Hematopoietic multipotent progenitor cell treated with erythropoietin and hydrocortisone succinate and interleukin-3 and kit ligand, for 17 days (in vitro differentiated cells): ENCODE measurements around the gene ST6GALNAC4.
"Not testable (repeated sequence)": the region's sequence is repeated elsewhere in the genome, so short reads cannot be mapped to it uniquely, and the experiment has no call there.

Experiments
- DNase-seq: peaks from one replicate; pipeline ENCODE4 v3.0.0-alpha.2; 2015; ENCODE audit warnings: low spot score

Gene ST6GALNAC4

DNA sequence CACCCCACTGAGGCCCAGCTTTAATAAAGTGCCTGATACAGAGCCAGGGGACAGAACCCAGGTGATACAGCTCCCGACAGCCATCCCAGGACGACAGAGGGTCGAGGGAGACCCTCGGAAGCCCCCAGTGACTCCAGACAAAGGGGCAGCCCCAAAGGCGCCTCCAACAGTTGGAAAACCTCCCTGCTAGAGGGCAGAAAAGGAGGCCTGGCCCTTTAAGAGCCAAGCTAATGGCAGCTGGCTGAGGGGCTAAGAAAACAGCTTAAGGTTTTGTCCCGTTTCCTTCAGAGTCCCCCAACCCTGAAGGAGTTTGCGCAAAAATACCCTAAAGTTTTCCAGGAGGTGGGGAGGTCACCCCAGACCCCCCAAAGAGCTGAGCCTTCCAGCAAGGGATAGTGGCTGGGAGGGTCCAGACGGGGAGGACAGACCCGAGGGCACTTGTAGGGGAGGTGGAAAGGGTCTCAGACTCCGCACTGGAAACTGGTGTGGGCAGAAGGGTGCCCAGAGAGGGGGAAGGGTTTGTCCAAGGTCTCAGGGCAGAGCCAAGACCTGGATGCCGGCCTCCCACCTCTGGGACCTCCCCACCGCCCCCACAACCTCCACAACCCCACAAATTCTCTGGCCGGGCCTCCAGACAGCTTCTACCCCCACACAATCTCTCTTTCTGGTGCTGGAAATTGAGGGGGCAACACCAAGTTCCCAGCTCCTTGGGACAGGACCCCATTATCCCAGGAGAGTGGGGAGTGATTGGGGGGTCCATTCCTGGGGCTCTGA lies 31.1 kb downstream of the ST6GALNAC4 start:
- no peak for DNase-seq

- DNase-seq = no peak
These were observed 31.8 kb downstream of the ST6GALNAC4 start for GRCh38 chr9:127884976-127885490.

- peak; percentile 72 for DNase-seq
These were observed 32.4 kb downstream of the ST6GALNAC4 start for GRCh38 chr9:127884427-127884911.

DNA sequence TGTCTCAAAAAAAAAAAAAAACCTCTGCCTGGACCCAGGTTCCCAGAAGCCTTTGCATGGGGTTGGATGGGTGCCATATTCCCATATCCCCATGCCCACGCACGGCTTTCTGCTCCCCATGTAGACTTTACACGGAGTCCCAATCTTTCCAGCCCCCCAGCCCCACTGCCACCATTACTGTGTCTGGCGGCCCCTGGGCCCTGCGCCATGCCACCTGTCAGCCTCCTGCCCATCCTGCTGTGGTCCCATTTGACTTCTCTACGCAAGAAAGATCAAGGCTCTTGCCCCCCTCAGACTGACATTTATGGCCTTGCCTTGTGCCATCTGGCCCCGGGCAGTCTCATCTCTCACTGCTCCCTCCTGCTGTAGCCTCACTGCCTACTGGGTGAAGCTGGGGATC lies 32.9 kb downstream of the ST6GALNAC4 start:
- DNase-seq = no peak

- not testable (repeated sequence) for DNase-seq
These were observed 35.1 kb downstream of the ST6GALNAC4 start for GRCh38 chr9:127881715-127882114.

DNA sequence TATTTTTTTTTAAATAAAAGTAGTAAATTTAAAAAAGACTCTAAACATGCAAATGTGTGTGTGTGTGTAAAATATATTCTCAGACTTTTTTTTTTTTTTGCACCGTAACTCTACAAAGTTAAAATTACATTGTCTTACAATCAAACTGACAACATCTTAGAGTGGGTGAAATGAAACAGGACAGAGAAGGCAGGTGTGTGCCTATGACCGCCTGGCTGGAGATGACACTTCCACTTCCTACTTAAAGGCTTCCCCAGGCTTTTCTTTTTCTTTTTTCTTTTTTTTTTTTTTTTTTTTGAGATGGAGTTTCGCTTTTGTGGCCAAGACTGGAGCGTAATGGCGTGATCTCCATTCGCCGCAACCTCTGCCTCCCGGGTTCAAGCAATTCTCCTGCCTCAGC lies 36.7 kb downstream of the ST6GALNAC4 start:
- no peak for DNase-seq

- DNase-seq = no peak
These were observed 38.0 kb downstream of the ST6GALNAC4 start for GRCh38 chr9:127878652-127879390.

DNA sequence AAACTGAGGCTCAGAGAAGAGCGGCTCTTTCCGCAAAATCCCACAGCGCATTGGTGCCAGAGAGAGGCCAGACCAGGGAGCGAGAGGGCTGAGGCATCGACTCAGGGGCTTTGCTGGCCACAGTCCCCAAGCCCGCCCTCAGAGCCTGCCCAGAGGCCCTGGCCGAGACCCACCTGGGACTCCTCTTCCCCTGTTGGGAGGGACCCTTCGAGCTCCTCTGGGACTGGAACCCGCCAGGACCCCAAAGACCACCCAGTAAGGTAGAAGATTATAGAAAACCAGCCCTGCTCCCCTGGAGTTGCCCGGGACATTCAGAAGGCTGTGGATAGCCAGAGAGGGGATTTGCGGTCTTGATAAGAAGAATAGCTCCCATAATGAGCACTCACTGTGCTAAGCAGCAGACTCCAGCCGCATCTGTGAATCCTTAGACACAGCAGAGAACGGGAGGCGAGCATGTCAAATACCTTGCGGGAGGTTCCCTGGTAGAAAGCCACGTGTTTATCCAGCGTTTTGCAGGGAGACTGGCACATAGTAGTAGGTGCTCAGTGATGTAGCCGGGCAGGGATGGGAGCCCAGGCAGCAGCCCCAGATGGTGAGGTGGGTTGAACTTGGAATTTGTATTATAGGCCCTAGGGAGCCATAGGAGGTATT lies 38.7 kb downstream of the ST6GALNAC4 start:
- DNase-seq = no peak

DNA sequence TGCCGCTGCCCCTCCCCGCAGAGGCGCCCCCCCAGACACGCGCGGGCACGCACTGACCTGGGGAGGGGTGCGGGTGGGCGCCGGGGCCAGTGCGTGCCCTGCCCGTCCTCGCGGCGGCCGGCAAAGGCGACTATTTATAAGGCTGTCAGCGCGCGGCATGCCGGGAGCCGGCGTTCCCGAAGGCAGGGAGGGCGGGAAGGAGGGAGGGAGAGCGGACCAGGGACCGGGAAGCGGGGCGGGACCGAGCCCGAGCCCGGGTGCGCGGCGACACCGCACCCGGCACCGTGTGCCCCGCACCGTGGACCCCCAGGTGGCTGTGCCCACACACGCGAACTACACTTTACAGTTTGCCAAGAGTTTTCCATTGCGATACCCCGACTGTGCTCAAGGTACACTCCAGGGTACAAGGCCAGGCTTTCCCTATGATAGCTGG lies 39.3 kb downstream of the ST6GALNAC4 start, which contains the start of gene AK1:
Gene AK1 (minus strand): TSS at position 110 of the 433 bp plus-strand sequence. CDS start 3,058 bp downstream, outside the sequence.
- peak; percentile 49 for DNase-seq

DNA sequence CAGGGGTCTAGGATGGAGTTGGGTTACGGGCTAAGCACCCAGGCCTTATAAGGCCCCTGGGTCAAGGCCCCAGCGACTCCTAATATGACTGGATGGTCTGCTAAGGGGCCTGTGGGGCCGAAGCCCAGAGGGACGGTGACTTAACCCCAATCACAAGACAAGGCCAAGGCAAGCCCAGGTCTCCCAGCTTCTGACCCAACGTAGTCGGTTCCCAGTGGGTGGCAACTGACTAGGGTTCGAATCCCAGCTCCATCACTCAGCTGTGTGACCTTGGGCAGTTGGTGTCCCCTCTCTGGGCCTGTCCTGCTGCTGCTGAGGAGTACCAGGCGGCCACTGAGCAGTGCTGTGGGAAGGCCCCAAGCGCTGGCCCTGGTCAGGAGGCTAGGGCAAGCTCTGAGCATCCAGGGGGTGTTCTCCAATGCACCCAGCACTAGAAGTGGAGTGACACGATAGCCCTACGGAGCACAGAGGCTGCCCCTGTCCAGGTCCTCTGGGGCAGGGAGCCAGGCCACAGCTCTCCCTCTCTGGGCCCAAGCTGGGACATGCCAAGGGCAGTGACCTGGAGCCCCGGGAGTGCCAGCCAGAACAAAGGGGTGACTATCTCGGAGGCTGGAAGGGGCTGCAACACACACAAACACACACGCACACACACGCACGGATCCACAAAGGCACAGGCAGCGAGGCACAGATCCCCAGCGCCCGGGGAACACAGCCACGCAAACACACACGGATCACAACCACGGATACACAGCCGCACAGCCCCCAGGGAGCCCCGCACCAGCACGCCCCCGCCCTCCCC lies 39.9 kb downstream of the ST6GALNAC4 start:
- peak; percentile 32 for DNase-seq

- DNase-seq = peak; percentile 33
These were observed 40.6 kb downstream of the ST6GALNAC4 start for GRCh38 chr9:127876026-127876763.

GRCh38 chr9:127875306-127875966 lies 41.4 kb downstream of the ST6GALNAC4 start:
- no peak for DNase-seq

GRCh38 chr9:127874301-127875221 lies 42.3 kb downstream of the ST6GALNAC4 start:
- no peak for DNase-seq

- no peak for DNase-seq
These were observed 43.0 kb downstream of the ST6GALNAC4 start for GRCh38 chr9:127873886-127874285.

DNA sequence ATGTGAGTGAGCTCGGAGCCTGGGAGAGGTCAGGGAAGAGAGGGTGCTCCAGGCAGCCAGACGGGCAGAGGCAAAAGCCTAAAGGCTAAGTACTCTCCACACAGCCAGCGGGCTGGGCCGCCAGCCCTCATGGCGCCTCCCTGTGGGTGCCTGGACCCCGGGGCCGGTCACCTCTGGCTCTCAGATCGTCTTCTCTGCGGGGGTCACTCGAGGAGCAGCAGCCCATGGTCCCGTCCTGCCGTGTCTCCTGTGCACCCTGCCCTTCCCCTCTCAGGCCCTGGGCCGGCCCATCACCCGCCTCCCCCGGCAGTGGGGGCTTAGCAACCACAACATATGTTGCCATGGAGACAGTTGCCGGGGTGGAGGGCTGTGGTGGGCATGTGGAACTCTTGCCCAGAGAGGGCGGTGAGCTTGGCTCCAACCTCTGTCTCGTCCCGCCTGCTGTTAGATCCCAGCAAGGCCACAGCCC lies 43.6 kb downstream of the ST6GALNAC4 start:
- DNase-seq = no peak

DNA sequence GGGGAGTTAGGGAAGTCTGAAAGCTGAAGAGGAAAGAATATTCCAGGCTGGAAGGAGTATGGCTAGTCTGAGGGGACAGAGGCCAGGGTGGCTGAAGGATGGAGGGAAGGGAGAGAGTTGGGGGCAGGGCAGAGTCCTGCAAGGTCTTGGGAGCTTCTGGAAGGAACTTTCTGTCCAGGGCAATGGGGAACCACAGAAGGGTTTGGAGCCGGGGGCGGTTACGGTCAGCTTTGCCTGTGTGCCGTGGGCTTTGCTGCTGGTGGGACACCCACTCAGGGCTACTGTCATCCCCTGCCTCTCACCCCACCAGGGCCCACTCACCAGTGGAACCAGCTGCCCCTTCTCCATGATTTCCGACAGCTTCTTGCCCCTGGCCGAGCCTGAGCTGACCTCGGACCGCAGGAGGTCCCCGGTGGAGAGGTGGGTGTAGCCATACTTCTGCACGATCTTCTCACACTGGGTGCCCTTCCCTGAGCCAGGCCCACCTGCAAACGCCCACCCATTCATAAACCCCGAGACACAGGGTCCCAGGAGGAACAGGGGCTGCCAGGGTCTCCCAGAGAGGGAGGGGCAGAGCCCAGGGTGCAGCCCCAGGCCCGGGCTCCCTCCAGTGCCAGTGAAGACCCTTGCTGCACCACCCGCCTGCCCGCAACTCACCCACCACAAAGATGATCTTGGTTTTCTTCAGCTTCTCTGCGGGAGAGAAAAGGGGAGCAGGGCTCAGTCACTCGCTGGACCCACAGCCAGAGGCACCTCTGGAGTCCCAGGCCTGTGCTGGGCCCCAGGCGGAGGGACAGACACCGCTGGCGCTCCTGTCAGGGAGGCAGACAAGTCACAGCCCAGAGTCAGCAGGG lies 44.2 kb downstream of the ST6GALNAC4 start:
- DNase-seq = no peak

DNA sequence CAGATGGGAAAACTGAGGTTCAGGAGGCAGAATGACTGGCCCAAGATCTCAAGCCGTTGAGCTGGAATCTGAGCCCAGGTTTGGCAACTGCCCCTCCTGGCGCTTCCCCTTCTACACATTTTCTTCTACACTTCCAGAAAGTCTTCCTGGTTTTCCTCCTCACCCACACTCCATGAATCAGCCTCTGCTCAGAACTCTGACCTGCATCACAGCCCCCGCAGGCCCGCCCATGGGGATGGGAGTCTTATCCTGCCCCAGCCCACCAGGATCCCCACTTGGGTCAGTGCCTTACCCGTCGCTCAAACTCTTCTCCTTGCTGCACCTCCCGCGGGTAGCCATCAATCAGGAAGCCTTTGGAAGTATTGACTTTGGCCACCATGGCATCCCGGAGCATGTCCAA lies 45.3 kb downstream of the ST6GALNAC4 start:
- DNase-seq = no peak

DNA sequence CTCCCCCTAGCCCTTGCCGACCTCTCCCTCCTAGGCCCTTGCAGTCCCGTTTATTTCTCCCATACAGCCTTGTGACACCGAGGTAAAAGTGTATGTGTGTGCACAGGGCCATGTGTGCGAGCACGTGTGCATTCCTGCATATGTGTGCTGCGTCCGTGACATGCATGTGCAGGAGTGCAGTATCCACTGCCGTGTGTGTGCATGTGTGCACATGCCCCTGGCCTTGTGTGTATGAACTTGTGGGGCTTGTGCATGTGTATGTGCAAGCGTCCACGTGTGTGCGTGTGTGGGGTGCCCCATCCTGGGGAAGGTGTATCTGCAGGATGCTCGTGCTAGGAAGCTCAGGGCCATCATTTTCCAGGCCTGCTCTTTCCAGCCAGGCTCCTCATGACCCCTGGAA lies 46.0 kb downstream of the ST6GALNAC4 start:
- no peak for DNase-seq
